GM23338 (cell line): ENCODE results near the gene RNF43.

Experiments
- CTCF ChIP-seq, 2 experiments: fragments of 200-600 bp in 1 of 2; sonication (generic) in 1 of 2; conservative IDR thresholded peaks; 2 replicates each; pipeline versions ENCODE4 v1.5.1 to v1.6.1; 2016 to 2017; ENCODE audit warnings: antibody characterized with exemption in 2 of 2, low read depth in 2 of 2, mild to moderate bottlenecking in 2 of 2, moderate library complexity in 1 of 2
- EZH2 ChIP-seq: fragments of 200-600 bp; sonication (generic); IDR thresholded peaks from one replicate; pipeline ENCODE4 v1.8.0; 2017; ENCODE audit warnings: antibody characterized with exemption, mild to moderate bottlenecking, low read depth; ENCODE audit not compliant: unreplicated experiment
- EZH2phosphoT487 ChIP-seq: fragments of 200-600 bp; sonication (generic); IDR thresholded peaks from one replicate; pipeline ENCODE4 v1.8.1; 2018; ENCODE audit warnings: antibody characterized with exemption; ENCODE audit not compliant: unreplicated experiment
- POLR2AphosphoS5 ChIP-seq: IDR thresholded peaks from 2 replicates; pipeline ENCODE4 v1.6.1; 2016; ENCODE audit warnings: antibody characterized with exemption, low read depth
- REST ChIP-seq: IDR thresholded peaks from one replicate; pipeline ENCODE4 v1.6.1; 2018; ENCODE audit warnings: antibody characterized with exemption; ENCODE audit not compliant: unreplicated experiment

GRCh38 chr17:58402047-58402446 is 15.3 kb downstream of the RNF43 start:
- TF ChIP-seq CTCF (conservative IDR thresholded peaks at IDR 0.05; ENCODE audit: low read depth in 2 of 2) (no peak), REST (no peak), EZH2 (no peak), EZH2phosphoT487 (no peak), POLR2AphosphoS5 (no peak)
